ENCODE results near the gene ULBP1. TPM values are rescaled to one million over a fixed set of nuclear protein-coding genes. Genes with fewer than 3 reads are reported as not detected.
"Not testable (repeated sequence)": the region's sequence is repeated elsewhere in the genome, so short reads cannot be mapped to it uniquely, and the experiment has no call there.

The ULBP1 gene
- total RNA-seq, 1 donor: 1.7 TPM

- no peak for DNase-seq (ENCODE audit: low read depth)
- TF ChIP-seq CTCF (IDR thresholded peaks at IDR 0.05; ENCODE audit: insufficient read depth, low read length): no peak
- peak overlapping the region; percentile 53 for H3K4me3 ChIP-seq (ENCODE audit: low read depth, low read length)
Measured at GRCh38 chr6:149925253-149925973, 38.3 kb upstream of the ULBP1 start.

GRCh38 chr6:149925974-149926777, 37.6 kb upstream of the ULBP1 start:
- H3K4me3 ChIP-seq (ENCODE audit: low read depth, low read length): peak overlapping the region; percentile 53
- DNase-seq (ENCODE audit: low read depth): peak; percentile 78
- peak; percentile 95 for TF ChIP-seq CTCF (IDR thresholded peaks at IDR 0.05; ENCODE audit: insufficient read depth, low read length)

- not testable (repeated sequence) for DNase-seq (ENCODE audit: low read depth); H3K4me3 ChIP-seq (ENCODE audit: low read depth, low read length)
Measured at GRCh38 chr6:149927025-149927424, 36.7 kb upstream of the ULBP1 start.

- no peak for DNase-seq (ENCODE audit: low read depth)
- TF ChIP-seq CTCF (IDR thresholded peaks at IDR 0.05; ENCODE audit: insufficient read depth, low read length): peak; percentile 50
- H3K4me3 ChIP-seq (ENCODE audit: low read depth, low read length): no peak overlapping the region
Measured at GRCh38 chr6:149929422-149929821, 34.3 kb upstream of the ULBP1 start.

GRCh38 chr6:149931501-149931900, 32.2 kb upstream of the ULBP1 start:
- TF ChIP-seq CTCF (IDR thresholded peaks at IDR 0.05; ENCODE audit: insufficient read depth, low read length): no peak
- no peak for DNase-seq (ENCODE audit: low read depth)
- no peak overlapping the region for H3K4me3 ChIP-seq (ENCODE audit: low read depth, low read length)

- DNase-seq (ENCODE audit: low read depth): no peak
- no peak overlapping the region for H3K4me3 ChIP-seq (ENCODE audit: low read depth, low read length)
- no peak for TF ChIP-seq CTCF (IDR thresholded peaks at IDR 0.05; ENCODE audit: insufficient read depth, low read length)
Measured at GRCh38 chr6:149933036-149933435, 30.7 kb upstream of the ULBP1 start.

- no peak overlapping the region for H3K4me3 ChIP-seq (ENCODE audit: low read depth, low read length)
- TF ChIP-seq CTCF (IDR thresholded peaks at IDR 0.05; ENCODE audit: insufficient read depth, low read length): no peak
- DNase-seq (ENCODE audit: low read depth): no peak
Measured at GRCh38 chr6:149933461-149933860, 30.3 kb upstream of the ULBP1 start.

Data from fibroblast of the aortic adventitia (primary cell).